Stimulated activated CD4-positive, alpha-beta T cell treated with anti-CD3 and anti-CD28 coated beads, Interleukin-1b, Interleukin-23, amount 100 ng/mL, for 24 hours (primary cell): ENCODE measurements around the gene HCAR2.
"Not testable (repeated sequence)": the region's sequence is repeated elsewhere in the genome, so short reads cannot be mapped to it uniquely, and the experiment has no call there.

Experiments
- DNase-seq, 4 experiments: peaks; one replicate each; pipeline ENCODE4 v3.0.0-alpha.2; 2020; ENCODE audit warnings: low read depth in 4 of 4, low spot score in 1 of 4

Gene HCAR2

GRCh38 chr12:122668268-122668667 is 34.9 kb downstream of the HCAR2 start:
- no peak for DNase-seq

- DNase-seq, result no peak
These were observed 37.4 kb downstream of the HCAR2 start for GRCh38 chr12:122665759-122666158.

GRCh38 chr12:122665349-122665748 is 37.8 kb downstream of the HCAR2 start:
- DNase-seq, result no peak

- DNase-seq, result no peak
These were observed 41.2 kb downstream of the HCAR2 start for GRCh38 chr12:122661938-122662337.

- no peak for DNase-seq
These were observed 41.9 kb downstream of the HCAR2 start for GRCh38 chr12:122661246-122661645.

GRCh38 chr12:122659579-122659978 is 43.6 kb downstream of the HCAR2 start:
- no peak for DNase-seq

GRCh38 chr12:122656298-122656697 is 46.9 kb downstream of the HCAR2 start:
- DNase-seq, result no peak

GRCh38 chr12:122653291-122653690 is 49.9 kb downstream of the HCAR2 start:
- not testable (repeated sequence) for DNase-seq

GRCh38 chr12:122651520-122652224 is 51.5 kb downstream of the HCAR2 start:
- DNase-seq, result no peak
